Activated naive CD4-positive, alpha-beta T cell treated with anti-CD3 and anti-CD28 coated beads, Interleukin-2, amount 10 ng/mL, durations not matched to agents 7 days and 5 days (primary cell): ENCODE results near the gene EXOSC3.
A peak's percentile ranks its signal among the peaks of the same experiment; 100 is the strongest.
"Not testable (repeated sequence)": the region's sequence is repeated elsewhere in the genome, so short reads cannot be mapped to it uniquely, and the experiment has no call there.

Experiments
- CTCF ChIA-PET: fragments of 350-600 bp; sonication (Branson Sonifier 250); formaldehyde crosslinking; loops from one replicate; lab custom pipeline; 2021; ENCODE audit warnings: antibody characterized with exemption; lab: Charles Lee
- DNase-seq: peaks from one replicate; pipeline ENCODE4 v3.0.0-alpha.2; 2020
- H3K27ac Mint-ChIP-seq: one replicate; pipeline ENCODE4 v1.8.0; 2021; ENCODE audit warnings: mild to moderate bottlenecking, moderate library complexity, mixed read lengths
- H3K27me3 Mint-ChIP-seq: one replicate; pipeline ENCODE4 v1.8.0; 2021; ENCODE audit warnings: mild to moderate bottlenecking, mixed read lengths
- H3K36me3 Mint-ChIP-seq: one replicate; pipeline ENCODE4 v1.8.0; 2021; ENCODE audit warnings: mixed read lengths
- H3K4me1 Mint-ChIP-seq: one replicate; pipeline ENCODE4 v1.8.0; 2021; ENCODE audit warnings: mixed read lengths
- H3K4me3 Mint-ChIP-seq: one replicate; pipeline ENCODE4 v1.8.0; 2021; ENCODE audit warnings: mild to moderate bottlenecking, moderate library complexity, mixed read lengths
- H3K9me3 Mint-ChIP-seq: one replicate; pipeline ENCODE4 v1.8.0; 2021; ENCODE audit warnings: mixed read lengths

EXOSC3 gene

GRCh38 chr9:37784616-37785483 is at the start of gene EXOSC3:
TSS of gene EXOSC3 (minus strand) at chr9:37785064. CDS start at chr9:37785044, 20 bp downstream.
- CTCF ChIA-PET = interaction anchor here (0.8 to 1.1 kb wide), 4 partner anchors 13 to 118 kb away, joined by 3 read pairs; no protein-coding TSS in a partner anchor
- Mint-ChIP-seq H3K27ac (peak within 1 kb of the TSS; percentile 96), H3K4me3 (peak within 1 kb of the TSS; percentile 98), H3K9me3 (no peaks in the 10 kb centered on the region), H3K27me3 (peaks cover 5% of the 10 kb centered on the region), H3K4me1 (peaks cover 52% of the 10 kb centered on the region), H3K36me3 (peaks cover 39% of the 10 kb centered on the region)
- peak; percentile 94 for DNase-seq

DNA sequence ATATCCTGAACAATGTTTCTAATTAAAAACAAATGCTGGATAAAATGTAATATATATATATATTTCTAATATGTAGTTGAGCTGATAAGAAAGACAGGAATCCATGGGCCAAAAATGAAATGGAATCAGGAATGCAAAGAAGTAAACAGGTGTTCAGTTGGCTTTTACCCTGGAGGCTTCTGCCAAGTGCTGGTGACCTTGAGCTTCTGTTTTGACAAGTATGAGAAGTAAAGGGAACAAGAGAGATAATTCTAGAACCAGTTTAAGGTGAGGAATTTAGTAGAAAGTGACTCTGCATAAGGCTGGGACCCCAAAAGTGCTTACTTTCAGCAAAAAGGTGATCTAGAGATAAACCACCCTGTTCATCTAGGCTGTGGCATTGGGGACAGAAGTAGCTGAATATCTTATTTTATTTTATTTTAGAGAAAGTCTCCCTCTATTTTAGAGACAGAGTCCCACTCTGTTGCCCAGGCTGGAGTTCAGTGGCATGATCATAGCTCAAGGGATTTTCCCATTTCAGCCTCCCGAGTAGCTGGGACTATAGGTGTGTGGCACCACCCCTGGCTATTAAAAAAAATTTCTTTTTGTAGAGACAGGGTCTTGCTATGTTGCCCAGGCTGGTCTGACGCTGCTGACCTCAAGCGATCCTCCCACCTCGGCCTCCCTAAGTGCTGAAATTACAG is 42.8 kb upstream of the EXOSC3 start:
- no peaks in the 10 kb centered on the region for H3K9me3 Mint-ChIP-seq
- DNase-seq = no peak
- H3K4me3 Mint-ChIP-seq = no peak overlapping the region
- H3K4me1 Mint-ChIP-seq = no peaks in the 10 kb centered on the region
- no peak overlapping the region for H3K27ac Mint-ChIP-seq
- CTCF ChIA-PET = no interaction called here
- H3K27me3 Mint-ChIP-seq = no peaks in the 10 kb centered on the region
- H3K36me3 Mint-ChIP-seq = peaks cover 28% of the 10 kb centered on the region

DNA sequence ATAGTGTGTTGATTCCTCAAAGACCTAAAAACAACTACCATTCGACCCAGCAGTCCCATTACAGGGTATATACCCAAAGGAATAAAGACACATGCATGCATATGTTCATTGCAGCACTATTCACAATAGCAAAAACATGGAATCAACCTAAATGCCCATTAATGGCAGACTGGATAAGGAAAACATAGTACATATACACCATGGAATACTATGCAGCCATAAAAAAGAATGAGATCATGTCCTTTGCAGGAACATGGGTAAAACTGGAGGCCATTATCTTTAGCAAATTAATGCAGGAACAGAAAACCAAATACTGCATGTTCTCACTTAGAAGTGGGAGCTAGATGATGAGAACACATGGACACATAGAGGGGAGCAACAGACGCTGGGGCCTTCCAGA is 40.3 kb upstream of the EXOSC3 start:
- H3K36me3 Mint-ChIP-seq = peaks cover 48% of the 10 kb centered on the region
- H3K27ac Mint-ChIP-seq, H3K27me3 Mint-ChIP-seq, H3K4me1 Mint-ChIP-seq, H3K4me3 Mint-ChIP-seq, DNase-seq, H3K9me3 Mint-ChIP-seq, CTCF ChIA-PET: not testable (repeated sequence)

GRCh38 chr9:37820142-37820541 is 35.3 kb upstream of the EXOSC3 start:
- CTCF ChIA-PET = no interaction called here
- Mint-ChIP-seq H3K27me3 (no peaks in the 10 kb centered on the region), H3K27ac (no peak overlapping the region), H3K36me3 (peaks cover 36% of the 10 kb centered on the region), H3K9me3 (no peaks in the 10 kb centered on the region), H3K4me3 (no peak overlapping the region), H3K4me1 (no peaks in the 10 kb centered on the region)
- DNase-seq = no peak

DNA sequence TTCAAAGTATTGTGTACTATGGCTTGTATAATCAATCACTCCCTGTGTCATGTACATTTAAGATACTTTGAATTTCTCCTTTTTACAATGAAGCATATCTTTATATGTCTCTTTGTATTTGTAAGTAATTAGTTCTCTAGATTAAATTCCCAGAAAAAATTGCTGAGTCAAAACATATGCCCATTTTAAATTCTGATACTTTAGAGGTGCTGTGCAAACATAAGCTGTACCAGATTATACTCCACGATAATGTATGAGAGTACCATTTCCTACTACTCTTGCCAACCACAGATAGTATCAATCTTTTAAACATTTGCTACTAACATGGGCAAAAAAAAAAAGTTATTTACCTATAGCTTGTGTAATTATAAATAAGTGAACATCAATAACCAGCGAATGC is 34.0 kb upstream of the EXOSC3 start:
- no peak overlapping the region for H3K27ac Mint-ChIP-seq
- H3K4me1 Mint-ChIP-seq = no peaks in the 10 kb centered on the region
- H3K27me3 Mint-ChIP-seq = no peaks in the 10 kb centered on the region
- no peak for DNase-seq
- no peak overlapping the region for H3K4me3 Mint-ChIP-seq
- peaks cover 27% of the 10 kb centered on the region for H3K36me3 Mint-ChIP-seq
- CTCF ChIA-PET = interaction anchor here (0.6 to 1.0 kb wide), 3 partner anchors 8 to 167 kb away, joined by 3 read pairs; no protein-coding TSS in a partner anchor
- no peaks in the 10 kb centered on the region for H3K9me3 Mint-ChIP-seq

GRCh38 chr9:37812773-37813379 is 28.0 kb upstream of the EXOSC3 start:
- H3K27ac Mint-ChIP-seq = no peak overlapping the region
- no peak overlapping the region for H3K4me3 Mint-ChIP-seq
- CTCF ChIA-PET = no interaction called here

DNA sequence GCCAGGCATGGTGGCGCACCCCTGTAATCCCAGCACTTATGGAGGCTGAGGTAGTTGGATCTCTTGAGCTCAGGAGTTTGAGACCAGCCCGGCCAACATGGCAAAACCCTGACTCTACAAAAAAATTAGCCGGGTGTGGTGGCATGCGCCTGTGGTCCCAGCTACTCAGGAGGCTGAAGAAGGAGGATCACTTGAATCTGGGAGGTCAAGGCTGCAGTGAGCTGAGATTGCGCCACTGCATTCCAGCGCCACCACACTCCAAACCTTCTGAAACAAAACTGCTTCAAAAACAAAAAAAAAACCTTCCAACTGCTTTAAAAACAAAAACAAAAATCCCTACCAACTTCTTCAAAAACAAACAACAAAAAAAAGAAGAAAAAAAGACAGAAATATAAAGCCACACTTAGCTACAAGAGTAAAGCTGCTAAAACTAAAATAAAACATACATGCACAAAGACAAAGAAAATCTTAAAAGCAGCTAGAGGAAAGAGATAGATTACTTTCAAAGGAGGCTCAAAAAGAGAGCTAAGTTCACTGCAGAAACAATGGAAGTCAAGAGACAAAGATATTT is 27.1 kb upstream of the EXOSC3 start:
- Mint-ChIP-seq H3K27ac (peak overlapping the region; percentile 24), H3K36me3 (peaks cover 9% of the 10 kb centered on the region), H3K27me3 (no peaks in the 10 kb centered on the region), H3K4me3 (no peak overlapping the region), H3K4me1 (peaks cover 8% of the 10 kb centered on the region), H3K9me3 (no peaks in the 10 kb centered on the region)
- CTCF ChIA-PET = interaction anchor here (1.6 kb wide), 1 partner anchor 11 kb away, joined by 3 read pairs; the partner anchor contains the start of gene DCAF10
- DNase-seq = no peak

More at GRCh38 chr9:37812773-37813379, 28.0 kb upstream of the EXOSC3 start:
- DNase-seq = no peak
- peaks cover 8% of the 10 kb centered on the region for H3K36me3 Mint-ChIP-seq
- H3K4me1 Mint-ChIP-seq = peaks cover 6% of the 10 kb centered on the region
- no peaks in the 10 kb centered on the region for H3K27me3 Mint-ChIP-seq
- no peaks in the 10 kb centered on the region for H3K9me3 Mint-ChIP-seq

GRCh38 chr9:37809676-37810075 is 24.8 kb upstream of the EXOSC3 start:
- H3K4me3 Mint-ChIP-seq, H3K27me3 Mint-ChIP-seq, H3K27ac Mint-ChIP-seq, DNase-seq, H3K9me3 Mint-ChIP-seq, H3K36me3 Mint-ChIP-seq: not testable (repeated sequence)
- peaks cover 12% of the 10 kb centered on the region for H3K4me1 Mint-ChIP-seq
- CTCF ChIA-PET = interaction anchor here (1.0 kb wide), 1 partner anchor 9 kb away, joined by 3 read pairs; no protein-coding TSS in a partner anchor

GRCh38 chr9:37806271-37806670 is 21.4 kb upstream of the EXOSC3 start:
- CTCF ChIA-PET = no interaction called here
- no peak overlapping the region for H3K4me3 Mint-ChIP-seq
- peaks cover 27% of the 10 kb centered on the region for H3K4me1 Mint-ChIP-seq
- no peak for DNase-seq
- no peaks in the 10 kb centered on the region for H3K27me3 Mint-ChIP-seq
- H3K9me3 Mint-ChIP-seq = no peaks in the 10 kb centered on the region
- H3K27ac Mint-ChIP-seq = no peak overlapping the region
- peaks cover 2% of the 10 kb centered on the region for H3K36me3 Mint-ChIP-seq

DNA sequence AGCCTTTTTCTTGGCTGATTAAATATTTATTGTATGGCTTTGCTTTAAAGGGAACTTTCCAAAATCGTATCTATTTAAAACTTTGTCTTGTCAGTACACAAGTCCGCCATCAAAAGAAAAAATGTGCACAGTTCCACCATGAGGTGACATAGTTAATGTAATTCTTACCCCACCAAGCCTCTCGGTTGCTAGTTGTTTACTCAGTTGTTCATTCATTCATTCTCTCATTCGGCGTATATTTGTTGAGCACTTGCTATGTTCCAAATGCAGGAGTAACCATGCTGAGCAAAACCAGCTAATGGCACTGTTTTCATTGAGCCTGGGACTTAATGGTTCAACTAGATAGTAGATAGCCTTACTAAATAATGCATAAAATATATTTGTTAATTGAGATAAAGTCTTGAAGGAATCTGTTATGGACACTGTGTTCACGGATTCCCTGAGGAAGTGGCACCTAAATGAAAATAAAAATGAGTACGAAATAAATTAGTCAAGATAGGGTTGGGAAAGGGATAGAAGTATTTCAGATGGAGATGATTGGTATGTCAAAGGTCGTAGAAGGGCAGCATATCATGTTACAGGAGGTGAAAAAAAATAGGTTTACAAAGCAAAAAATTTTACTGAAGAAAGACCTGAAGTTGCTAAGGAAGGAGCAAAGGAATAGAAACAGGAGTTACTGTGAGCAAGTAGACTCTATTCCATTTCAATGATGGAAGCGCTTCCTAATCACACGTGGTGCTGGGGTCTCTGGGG is 17.3 kb upstream of the EXOSC3 start:
- Mint-ChIP-seq H3K9me3 (no peaks in the 10 kb centered on the region), H3K27ac (peak overlapping the region; percentile 85), H3K4me1 (peaks cover 46% of the 10 kb centered on the region), H3K4me3 (peak overlapping the region; percentile 93), H3K27me3 (no peaks in the 10 kb centered on the region), H3K36me3 (peaks cover 2% of the 10 kb centered on the region)
- DNase-seq = no peak
- CTCF ChIA-PET = no interaction called here

- CTCF ChIA-PET = interaction anchor here (1.3 kb wide), 1 partner anchor 11 kb away, joined by 3 read pairs; no protein-coding TSS in a partner anchor
- H3K27me3 Mint-ChIP-seq = peaks cover under 1% of the 10 kb centered on the region
- peak overlapping the region; percentile 85 for H3K27ac Mint-ChIP-seq
- no peaks in the 10 kb centered on the region for H3K9me3 Mint-ChIP-seq
- H3K36me3 Mint-ChIP-seq = peaks cover 2% of the 10 kb centered on the region
- peak overlapping the region; percentile 93 for H3K4me3 Mint-ChIP-seq
- DNase-seq = peak; percentile 49
- peaks cover 46% of the 10 kb centered on the region for H3K4me1 Mint-ChIP-seq
Measured at GRCh38 chr9:37801287-37801850, 16.5 kb upstream of the EXOSC3 start.

DNA sequence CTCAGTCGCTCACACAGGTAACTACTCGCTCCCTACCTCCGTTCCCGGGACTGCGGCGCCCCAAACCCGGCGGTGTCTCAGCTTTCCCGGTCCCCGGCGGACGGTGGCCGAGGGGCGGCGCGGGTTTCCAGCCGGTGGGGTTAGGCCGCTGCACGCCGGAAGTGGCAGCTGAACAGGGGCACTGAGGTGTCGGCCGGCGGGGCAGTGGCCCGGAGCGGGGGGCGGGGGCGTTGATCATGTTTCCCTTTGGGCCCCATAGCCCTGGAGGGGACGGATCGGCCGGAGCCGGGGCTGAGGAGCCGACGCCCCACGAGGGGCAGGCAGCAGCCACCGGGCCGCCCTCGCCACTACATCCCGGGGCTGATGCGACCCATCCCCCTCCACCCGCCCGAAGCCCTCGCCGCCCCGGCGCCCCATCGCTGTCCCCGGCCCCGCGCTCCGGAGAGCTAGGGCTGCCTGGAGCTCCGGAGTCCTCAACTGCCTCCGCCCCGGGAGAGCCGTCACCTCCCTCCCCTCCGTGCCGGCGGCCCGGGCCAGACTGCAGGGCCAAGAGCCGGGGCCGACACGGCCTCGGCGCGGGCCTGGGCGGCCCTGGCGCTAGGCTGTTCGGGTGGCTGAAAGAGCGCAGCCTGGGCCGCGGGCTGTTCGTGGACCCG is 15.9 kb upstream of the EXOSC3 start, which contains the start of gene DCAF10:
TSS of gene DCAF10 (plus strand) at position 167 of the 656 bp plus-strand sequence. CDS start at position 237, 70 bp downstream.
- H3K9me3 Mint-ChIP-seq = no peaks in the 10 kb centered on the region
- peaks cover 3% of the 10 kb centered on the region for H3K27me3 Mint-ChIP-seq
- peak within 1 kb of the TSS; percentile 89 for H3K27ac Mint-ChIP-seq
- peak within 1 kb of the TSS; percentile 93 for H3K4me3 Mint-ChIP-seq
- peak; percentile 89 for DNase-seq
- peaks cover 2% of the 10 kb centered on the region for H3K36me3 Mint-ChIP-seq
- CTCF ChIA-PET = interaction anchor here (0.6 to 1.3 kb wide), 2 partner anchors 10 kb away, joined by 3 read pairs; no protein-coding TSS in a partner anchor
- H3K4me1 Mint-ChIP-seq = peaks cover 45% of the 10 kb centered on the region
